Measurements from ENCODE around the gene VPS39. TPM values are rescaled to one million over a fixed set of nuclear protein-coding genes. Genes with fewer than 3 reads are reported as not detected.

The VPS39 gene
- total and polyA plus RNA-seq, 2 of the 13 experiments (the other 11 are each of a cell fraction or from before 2014, with no cell fraction given) = 22.9 to 32.0 TPM

DNA sequence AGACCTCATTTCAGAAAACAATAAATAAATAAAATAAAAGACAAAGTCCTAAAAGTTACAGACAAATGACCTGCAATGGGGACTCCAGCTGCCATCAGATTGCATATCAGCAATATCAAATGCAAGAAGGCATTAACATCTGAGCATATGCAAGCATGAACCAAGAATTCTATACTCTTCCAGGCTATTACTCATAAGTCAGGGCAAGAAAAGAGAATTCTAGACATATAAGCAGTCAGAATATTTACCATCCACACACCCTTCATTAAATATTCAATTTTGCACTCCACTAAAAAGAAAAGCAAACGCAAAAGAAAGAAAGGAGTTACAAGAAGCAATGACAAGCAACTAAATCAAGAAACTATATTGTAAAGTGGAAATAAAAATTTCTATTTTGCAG is 72.8 kb downstream of the VPS39 start (continued):
- TF ChIP-seq ZNF101 (CRISPR knock-in tag; IDR thresholded peaks at IDR 0.05; ENCODE audit: borderline replicate concordance, low read depth) (no peak), RBFOX2 (IDR thresholded peaks at IDR 0.05; ENCODE audit: low read depth, low read length) (no peak)

- in situ Hi-C loops (cut with HindIII; ENCODE audit: extremely low pct_ligation_motif_present, low pct_unique_long_range_greater_than_20kb) (loop anchor here (5.0 kb wide), 3 partner anchors 42 to 147 kb away; partner anchors contain the start of gene PLA2G4D), intact Hi-C loops (cut with micrococcal nuclease; ENCODE audit: unreplicated experiment) (loop anchor here (5.0 kb wide), 1 partner anchor 67 kb away; no protein-coding TSS in a partner anchor)
- ChIA-PET CTCF (ENCODE audit: low intra/inter-chr PET ratio, low total read pairs) (interaction anchor here (1.2 kb wide), 1 partner anchor 145 kb away, joined by 5 read pairs; no protein-coding TSS in a partner anchor), POLR2A (no interaction called here)
- peaks cover 21% of the 10 kb centered on the region for H3K9me3 ChIP-seq (ENCODE audit: low read length)
- no peak overlapping the region for H2AFZ ChIP-seq (ENCODE audit: low read length)
- H3K4me3 ChIP-seq (replicated peaks in 1 of 3; ENCODE audit: insufficient read depth in 1 of 3, low read depth in 2 of 3, low read length in 3 of 3) = no peak overlapping the region
- H3K36me3 ChIP-seq (replicated peaks in 1 of 2; ENCODE audit: control insufficient read depth in 1 of 2, insufficient read depth in 2 of 2, low read length in 2 of 2) = no peaks in the 10 kb centered on the region
- H3K9ac ChIP-seq (ENCODE audit: insufficient read depth, low read depth, low read length) = no peak overlapping the region
- no peaks in the 10 kb centered on the region for H3K79me2 ChIP-seq (ENCODE audit: insufficient read depth, low read length)
- H3K27ac ChIP-seq (ENCODE audit: extremely low read length, insufficient read depth, low read length) = no peak overlapping the region
- FAIRE-seq (peak; percentile 67), DNase-seq (ENCODE audit: low spot score) (peak; percentile 68), ATAC-seq (peak; percentile 58)
- no peaks in the 10 kb centered on the region for H4K20me1 ChIP-seq (ENCODE audit: insufficient read depth, low read length)
- no TSS peak for BruUV-seq (replicated peaks)
- H3K27me3 ChIP-seq (ENCODE audit: control insufficient read depth in 1 of 2, insufficient read depth in 2 of 2, low read length in 2 of 2) = 0 out of 5 replicates have a peak, but pooled peaks cover 2 to 7% of the 10 kb centered on the region in 2 experiments
- peaks cover 61% of the 10 kb centered on the region for H3K4me1 ChIP-seq (ENCODE audit: insufficient read depth, low read length)
- peak overlapping the region; percentile 32; the same call in 1 of the 2 replicates for H3K4me2 ChIP-seq (ENCODE audit: low read depth, low read length)
- WGBS (ENCODE audit: low lambda C conversion rate) = 2% methylated on average over 6 of the region's 6 CpGs
- TF ChIP-seq IKZF4 (CRISPR knock-in tag; IDR thresholded peaks at IDR 0.05; ENCODE audit: borderline replicate concordance, low read depth, not compliant biosample characterization) = no peak
- TF ChIP-seq TEAD3 (CRISPR knock-in tag; optimal IDR thresholded peaks at IDR 0.05; ENCODE audit: borderline replicate concordance) = peak; percentile 13
- no peak for TF ChIP-seq PBX2 (CRISPR knock-in tag; IDR thresholded peaks at IDR 0.05)
- no peak for TF ChIP-seq PHB2 (IDR thresholded peaks at IDR 0.05; ENCODE audit: partially characterized antibody)
- TF ChIP-seq ELF3 (CRISPR knock-in tag; IDR thresholded peaks at IDR 0.05) = 0 out of 2 replicates have a peak, but pooled peaks have one; percentile 25
- TF ChIP-seq FOXK2 (IDR thresholded peaks at IDR 0.05) = no peak
- TF ChIP-seq MTA3 (CRISPR knock-in tag; IDR thresholded peaks at IDR 0.05) = no peak
- no peak for TF ChIP-seq ZSCAN22 (CRISPR knock-in tag; IDR thresholded peaks at IDR 0.05)
- no peak for TF ChIP-seq ZNF484 (CRISPR knock-in tag; IDR thresholded peaks at IDR 0.05; ENCODE audit: borderline replicate concordance, low read depth)
- peak; percentile 46; the same call in 1 of the 2 replicates for TF ChIP-seq GATAD2A (CRISPR knock-in tag; IDR thresholded peaks at IDR 0.05)
- 0 out of 2 replicates have a peak, but pooled peaks have one; percentile 21 for TF ChIP-seq GFI1 (CRISPR knock-in tag; IDR thresholded peaks at IDR 0.05; ENCODE audit: borderline replicate concordance)
- TF ChIP-seq STAT6 (CRISPR knock-in tag; IDR thresholded peaks at IDR 0.05; ENCODE audit: borderline replicate concordance) = no peak
- TF ChIP-seq ARID5B (CRISPR knock-in tag; IDR thresholded peaks at IDR 0.05) = peak; percentile 44; the same call in 1 of the 2 replicates
- TF ChIP-seq MED1 (CRISPR knock-in tag; IDR thresholded peaks at IDR 0.05) = 0 out of 2 replicates have a peak, but pooled peaks have one; percentile 15
Measured at GRCh38 chr15:42134617-42135245, 73.4 kb downstream of the VPS39 start.

Data from HepG2 (cell line).